Ishikawa (cell line): ENCODE results near the gene ACTN1.

Experiments used
- CEBPB ChIP-seq: IDR thresholded peaks from 2 replicates; pipeline ENCODE4 v1.6.1; 2012
- CREB1 ChIP-seq: IDR thresholded peaks from 2 replicates; pipeline ENCODE4 v1.6.1; 2012; ENCODE audit warnings: low read depth
- EGR1 ChIP-seq: IDR thresholded peaks from 2 replicates; pipeline ENCODE4 v1.6.1; 2012
- EP300 ChIP-seq: IDR thresholded peaks from 2 replicates; pipeline ENCODE4 v1.6.1; 2012; ENCODE audit warnings: borderline replicate concordance
- FOXM1 ChIP-seq: IDR thresholded peaks from 2 replicates; pipeline ENCODE4 v1.6.1; 2012; ENCODE audit warnings: low read depth, borderline replicate concordance
- MAX ChIP-seq: IDR thresholded peaks from 2 replicates; pipeline ENCODE4 v1.6.1; 2012
- NFIC ChIP-seq: IDR thresholded peaks from 2 replicates; pipeline ENCODE4 v1.6.1; 2012
- RAD21 ChIP-seq: IDR thresholded peaks from 2 replicates; pipeline ENCODE4 v1.6.1; 2012; ENCODE audit warnings: low read depth
- REST ChIP-seq: IDR thresholded peaks from 2 replicates; pipeline ENCODE4 v1.6.1; 2012; ENCODE audit warnings: low read depth, mild to moderate bottlenecking
- TAF1 ChIP-seq: IDR thresholded peaks from 2 replicates; pipeline ENCODE4 v1.6.1; 2012; ENCODE audit warnings: low read depth, mild to moderate bottlenecking
- TCF12 ChIP-seq: IDR thresholded peaks from 2 replicates; pipeline ENCODE4 v1.6.1; 2012; ENCODE audit warnings: low read depth
- TEAD4 ChIP-seq: IDR thresholded peaks from 2 replicates; pipeline ENCODE4 v1.6.1; 2012
- USF1 ChIP-seq: IDR thresholded peaks from 2 replicates; pipeline ENCODE4 v1.6.1; 2012
- YY1 ChIP-seq: IDR thresholded peaks from 2 replicates; pipeline ENCODE4 v1.6.1; 2012; ENCODE audit warnings: low read depth
- ZBTB7A ChIP-seq: IDR thresholded peaks from 2 replicates; pipeline ENCODE4 v1.6.1; 2012; ENCODE audit warnings: low read depth

The ACTN1 gene

GRCh38 chr14:68896132-68896531, 83.0 kb downstream of the ACTN1 start:
- TF ChIP-seq USF1 (no peak), CEBPB (no peak), EGR1 (no peak), NFIC (no peak), ZBTB7A (no peak), YY1 (no peak)

- TF ChIP-seq FOXM1 (no peak), USF1 (no peak), EP300 (no peak), NFIC (no peak), TEAD4 (no peak), TCF12 (no peak), TAF1 (no peak)
These were observed 84.0 kb downstream of the ACTN1 start for GRCh38 chr14:68894802-68895703.

- TF ChIP-seq NFIC = no peak
- TF ChIP-seq RAD21 = no peak
- no peak for TF ChIP-seq TAF1
- no peak for TF ChIP-seq USF1
- no peak for TF ChIP-seq CEBPB
- TF ChIP-seq EGR1 = no peak
- TF ChIP-seq TCF12 = no peak
- no peak for TF ChIP-seq CREB1
- no peak for TF ChIP-seq TEAD4
- TF ChIP-seq FOXM1 = no peak
- no peak for TF ChIP-seq YY1
- TF ChIP-seq ZBTB7A = no peak
These were observed 85.0 kb downstream of the ACTN1 start for GRCh38 chr14:68894123-68894522.

GRCh38 chr14:68893566-68893965, 85.5 kb downstream of the ACTN1 start:
- TF ChIP-seq RAD21 (no peak), CEBPB (no peak), NFIC (no peak), TCF12 (no peak), TEAD4 (no peak), USF1 (no peak), YY1 (no peak), TAF1 (no peak), FOXM1 (no peak), REST (no peak), EGR1 (no peak), CREB1 (no peak), MAX (no peak), ZBTB7A (no peak)

DNA sequence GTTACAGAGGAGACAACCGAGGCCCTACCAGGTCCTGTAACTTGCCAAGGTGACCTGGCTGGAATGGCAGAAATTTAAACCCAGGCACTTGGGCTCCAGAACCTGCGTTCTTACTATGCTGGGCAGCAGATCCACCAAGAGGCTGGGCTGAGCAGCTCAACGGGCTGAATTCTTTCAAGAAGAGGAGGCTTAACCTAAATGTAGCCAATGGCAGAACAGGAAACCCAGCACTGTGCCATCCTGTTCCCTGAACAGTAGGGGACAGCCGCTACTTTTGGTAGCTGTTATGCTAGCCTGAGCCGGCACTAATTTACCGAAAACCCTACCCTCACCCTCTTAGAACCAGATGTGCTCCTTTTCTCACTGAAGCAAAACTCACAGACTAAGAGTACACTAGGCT, 86.1 kb downstream of the ACTN1 start:
- TF ChIP-seq ZBTB7A = no peak
- TF ChIP-seq EP300 = no peak
- no peak for TF ChIP-seq USF1
- no peak for TF ChIP-seq CREB1
- no peak for TF ChIP-seq TEAD4
- TF ChIP-seq NFIC = no peak
- TF ChIP-seq EGR1 = no peak
- no peak for TF ChIP-seq MAX
- no peak for TF ChIP-seq CEBPB
- TF ChIP-seq TCF12 = no peak
- no peak for TF ChIP-seq RAD21
- TF ChIP-seq YY1 = no peak

GRCh38 chr14:68891851-68892660, 87.0 kb downstream of the ACTN1 start:
- TF ChIP-seq CEBPB = no peak
- TF ChIP-seq TEAD4 = no peak
- TF ChIP-seq ZBTB7A = no peak
- no peak for TF ChIP-seq TAF1
- TF ChIP-seq YY1 = no peak
- no peak for TF ChIP-seq FOXM1
- TF ChIP-seq CREB1 = no peak
- TF ChIP-seq EGR1 = no peak
- TF ChIP-seq NFIC = no peak
- TF ChIP-seq TCF12 = no peak
- TF ChIP-seq USF1 = no peak
- TF ChIP-seq MAX = no peak
- no peak for TF ChIP-seq EP300
